BJ (cell line): Measurements from ENCODE around the gene AGAP1. TPM values are rescaled to one million over a fixed set of nuclear protein-coding genes. Genes with fewer than 3 reads are reported as not detected.

ENCODE experiments used
- CTCF ChIA-PET: fragments of 350-600 bp; formaldehyde crosslinking; extraction: SDS; loops from one replicate; lab custom pipeline; 2021; ENCODE audit warnings: antibody characterized with exemption, inconsistent platforms; lab: Yijun Ruan, JAX
- POLR2A ChIA-PET: fragments of 300-600 bp; sonication (Branson Sonifier 250); formaldehyde crosslinking; extraction: SDS; loops from one replicate; lab custom pipeline; 2021; ENCODE audit warnings: antibody characterized with exemption; lab: Charles Lee
- DNase-seq: peaks from one replicate; pipeline ENCODE4 v3.0.0-alpha.2; 2011; ENCODE audit warnings: low read depth
- H3K27me3 ChIP-seq: 2 replicates; pipeline ENCODE4 v1.6.0; 2011; ENCODE audit warnings: low read length; ENCODE audit not compliant: control insufficient read depth, insufficient read depth
- H3K36me3 ChIP-seq: 2 replicates; pipeline ENCODE4 v1.5.1; 2011; ENCODE audit warnings: low read length; ENCODE audit not compliant: control insufficient read depth, insufficient read depth
- H3K4me3 ChIP-seq: 2 replicates; pipeline ENCODE4 v1.5.1; 2011; ENCODE audit warnings: low read depth, mild to moderate bottlenecking, control low read depth, low read length
- CTCF ChIP-seq: IDR thresholded peaks from 2 replicates; pipeline ENCODE4 v1.5.1; 2011; ENCODE audit warnings: low read depth, mild to moderate bottlenecking, control low read depth, inconsistent platforms, low read length, moderate library complexity; ENCODE audit not compliant: insufficient read depth
- polyA plus RNA-seq: library from polyadenylated mRNA; depleted of rRNA; stranded (reverse); fragments of >200 nt; gene quantifications from 2 replicates; pipeline ENCODE4 v1.2.3, GENCODE V29; 2011

AGAP1 gene
- polyA plus RNA-seq, 1 experiment = 14.9 TPM

- H3K27me3 ChIP-seq = peaks cover 61% of the 10 kb centered on the region
- no peak for DNase-seq
- TF ChIP-seq CTCF = no peak
- ChIA-PET POLR2A (no interaction called here), CTCF (interaction anchor here (1.4 kb wide), 1 partner anchor 387 kb away, joined by 8 read pairs; no protein-coding TSS in a partner anchor)
- peak overlapping the region; percentile 7; the same call in 1 of the 2 replicates for H3K4me3 ChIP-seq
- no peaks in the 10 kb centered on the region for H3K36me3 ChIP-seq
Observed at GRCh38 chr2:236166796-236167296, 673.0 kb downstream of the AGAP1 start.

- POLR2A ChIA-PET = no interaction called here
- no peaks in the 10 kb centered on the region for H3K36me3 ChIP-seq
- CTCF ChIA-PET = interaction anchor here (2.7 to 4.9 kb wide), 2 partner anchors 10 to 14 kb away, joined by 12 to 21 read pairs; no protein-coding TSS in a partner anchor
Observed at GRCh38 chr2:236167297-236168109, 673.7 kb downstream of the AGAP1 start.

GRCh38 chr2:236168110-236169080, 674.6 kb downstream of the AGAP1 start, which contains the start of gene GBX2:
Gene GBX2 (minus strand): TSS chr2:236168386. CDS start chr2:236167971, 415 bp downstream.
- CTCF ChIA-PET = interaction anchor here (1.4 to 4.9 kb wide), 3 partner anchors 10 to 402 kb away, joined by 5 to 21 read pairs (median 12); no protein-coding TSS in a partner anchor
- H3K36me3 ChIP-seq = no peaks in the 10 kb centered on the region

More at GRCh38 chr2:236167297-236168109, 673.7 kb downstream of the AGAP1 start:
- no peak for DNase-seq
- Histone ChIP-seq H3K27me3 (peaks cover 66% of the 10 kb centered on the region), H3K4me3 (peak overlapping the region; percentile 33)
- TF ChIP-seq CTCF = no peak

GRCh38 chr2:236169151-236169721, 675.4 kb downstream of the AGAP1 start:
- no peak for TF ChIP-seq CTCF
- Histone ChIP-seq H3K4me3 (no peak overlapping the region), H3K27me3 (peaks cover 75% of the 10 kb centered on the region), H3K36me3 (no peaks in the 10 kb centered on the region)
- CTCF ChIA-PET = interaction anchor here (0.6 to 4.9 kb wide), 4 partner anchors 9 to 972 kb away, joined by 3 to 21 read pairs (median 8); no protein-coding TSS in a partner anchor
- POLR2A ChIA-PET = no interaction called here
- no peak for DNase-seq

More at GRCh38 chr2:236168110-236169080, 674.6 kb downstream of the AGAP1 start, which contains the start of gene GBX2:
- H3K4me3 ChIP-seq = peak within 1 kb of the TSS; percentile 33
- no peak for TF ChIP-seq CTCF
- H3K27me3 ChIP-seq = peaks cover 73% of the 10 kb centered on the region
- POLR2A ChIA-PET = no interaction called here
- no peak for DNase-seq
